Epidermal melanocyte (primary cell): ENCODE results near the gene DUSP2.

Experiments used
- DNase-seq: peaks from one replicate; pipeline ENCODE4 v3.0.0; 2011; ENCODE audit warnings: low spot score; ENCODE audit not compliant: insufficient read length

DUSP2 gene

DNA sequence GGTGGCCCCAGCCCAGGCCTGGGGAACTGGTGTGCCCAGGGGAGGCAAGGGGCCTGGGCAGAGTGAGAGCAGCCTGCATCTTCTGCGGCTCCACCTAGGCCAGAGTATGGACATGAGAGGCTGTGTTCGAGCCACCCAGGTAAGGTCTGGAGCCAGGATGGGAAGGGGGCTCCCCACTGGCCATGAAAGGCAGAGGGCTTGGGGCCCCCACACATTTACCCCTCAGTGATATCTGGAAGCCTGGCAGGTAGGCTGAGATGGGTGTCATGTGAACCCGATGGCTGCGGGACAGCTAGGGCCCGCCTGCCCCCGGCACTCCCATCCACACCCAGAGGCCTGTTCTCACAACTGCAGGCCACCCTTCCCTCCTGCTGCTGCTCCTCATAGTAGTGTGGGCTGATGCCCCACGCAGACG, 42.0 kb downstream of the DUSP2 start:
- DNase-seq, result no peak

DNA sequence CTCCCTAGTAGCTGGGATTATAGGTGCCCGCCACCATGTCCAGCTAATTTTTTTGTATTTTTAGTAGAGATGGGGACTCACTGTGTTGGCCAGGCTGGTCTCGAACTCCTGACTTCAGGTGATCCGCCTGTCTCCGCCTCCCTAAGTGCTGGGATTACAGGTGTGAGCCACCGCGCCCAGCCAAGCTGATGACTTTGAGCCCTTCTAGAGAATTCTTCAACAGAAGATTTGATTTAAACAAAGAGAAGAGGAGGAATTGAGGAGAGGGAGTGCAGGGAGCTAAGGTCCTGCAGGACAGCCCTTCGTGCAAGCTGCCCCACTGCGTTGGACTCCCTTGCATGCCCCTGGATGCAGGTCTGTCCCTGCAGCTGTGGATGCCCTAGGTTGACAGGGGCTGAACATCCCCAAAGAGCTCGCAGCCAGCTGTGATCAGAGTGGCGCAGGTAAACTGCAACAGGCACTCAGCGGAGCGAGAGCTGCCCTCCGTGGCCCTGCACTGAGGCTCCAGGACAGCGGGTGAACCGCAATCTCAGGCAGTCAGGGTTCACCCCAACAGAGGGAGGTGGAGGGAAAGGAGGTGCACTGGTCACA, 42.5 kb downstream of the DUSP2 start:
- no peak for DNase-seq

DNA sequence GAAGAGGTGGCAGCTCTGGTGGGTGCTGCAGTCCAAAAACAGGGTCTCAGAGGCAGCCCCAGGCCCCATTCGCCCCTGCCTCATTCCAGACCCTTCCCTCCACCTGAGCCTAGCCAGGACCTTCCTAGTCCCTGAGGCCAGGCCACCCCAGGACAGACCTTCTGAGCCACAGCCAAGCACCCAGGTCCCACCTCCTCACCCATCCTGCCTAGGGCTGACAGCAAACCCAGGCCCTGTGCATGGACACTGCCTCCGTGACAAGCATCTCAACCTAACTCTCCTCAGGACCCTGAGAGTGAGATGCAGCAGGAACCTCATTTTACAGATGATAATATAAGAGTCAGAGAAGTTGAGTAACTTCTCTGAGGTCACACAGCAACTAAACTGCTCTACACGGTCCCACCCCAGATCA, 44.3 kb downstream of the DUSP2 start:
- DNase-seq, result no peak

DNA sequence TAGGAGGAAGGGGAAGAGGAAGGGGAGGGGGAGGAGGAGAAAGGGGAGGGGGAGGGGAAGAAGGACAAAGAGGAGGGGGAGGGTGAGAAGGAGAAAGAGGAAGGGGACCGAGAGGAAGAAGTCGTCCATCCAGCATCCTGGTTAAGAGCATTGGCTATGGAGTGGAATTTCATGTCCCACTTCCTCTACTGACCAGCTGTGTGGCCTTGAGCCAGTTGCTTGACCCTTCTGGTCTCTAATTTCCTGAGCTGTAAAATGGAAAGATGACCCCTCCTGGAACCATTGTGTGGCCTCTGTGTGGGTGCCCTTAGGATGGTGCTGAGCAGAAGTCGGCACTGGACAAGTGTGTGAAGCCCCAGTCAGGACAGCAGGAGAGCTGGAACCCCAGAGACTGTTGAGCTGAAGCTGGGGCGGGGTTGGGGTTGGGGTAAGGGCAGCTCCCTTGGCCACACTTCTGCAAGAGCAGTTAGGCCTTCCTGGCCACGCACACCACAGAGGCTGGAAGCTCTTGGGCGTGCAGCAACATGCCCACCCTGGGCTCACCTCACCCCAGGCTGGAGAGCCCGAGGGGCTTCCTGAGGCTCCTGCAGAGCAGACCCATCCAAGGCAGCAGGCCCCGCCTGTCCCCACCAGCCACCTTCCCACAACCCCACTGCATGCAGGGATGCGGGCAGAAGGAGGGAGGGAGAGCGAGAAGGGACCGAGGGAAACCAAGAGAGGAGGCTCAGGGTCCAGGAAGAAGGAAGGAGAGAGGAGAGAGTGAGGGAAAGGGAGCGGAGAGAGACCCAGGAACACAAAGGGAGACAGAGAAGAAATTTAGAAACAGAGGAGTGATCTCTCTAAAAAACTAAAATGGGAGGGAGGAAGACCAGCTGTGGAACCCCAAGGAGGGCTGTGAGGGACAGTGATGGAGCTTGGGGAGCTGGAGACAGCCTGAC, 45.1 kb downstream of the DUSP2 start:
- DNase-seq, result no peak

DNA sequence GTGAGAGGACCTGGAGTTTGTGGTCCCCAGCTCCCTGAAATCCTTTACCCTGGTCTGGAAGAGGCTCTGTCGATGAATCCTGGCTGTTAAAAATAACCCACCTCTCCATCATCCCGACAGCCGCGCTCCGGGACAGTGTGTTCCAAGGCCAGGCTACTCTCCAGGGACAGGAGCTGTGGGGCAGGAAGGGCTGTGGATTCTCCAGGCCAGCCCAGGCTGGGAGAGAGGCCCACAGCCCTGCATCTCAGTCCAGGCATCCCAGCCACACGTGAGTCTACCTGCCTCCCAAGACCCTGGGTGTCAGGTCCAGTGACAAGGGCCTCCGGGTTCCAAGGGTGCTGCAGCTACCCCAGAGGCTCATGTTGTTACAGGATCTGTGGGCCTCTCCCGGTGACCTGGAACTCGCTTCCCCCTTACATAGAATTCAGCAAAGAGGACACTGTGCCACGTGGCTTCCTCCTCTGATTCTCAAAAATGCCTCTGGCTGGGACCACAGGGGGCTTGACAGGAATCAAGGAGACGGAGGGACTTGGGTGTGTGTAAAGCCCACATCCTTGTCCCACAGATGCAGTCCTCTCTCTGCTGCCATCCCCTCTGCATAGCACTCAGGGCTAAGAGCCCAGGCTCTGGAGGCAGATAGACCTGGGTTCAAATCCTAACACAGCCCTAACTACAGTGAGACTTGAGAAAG, 46.2 kb downstream of the DUSP2 start:
- no peak for DNase-seq

DNA sequence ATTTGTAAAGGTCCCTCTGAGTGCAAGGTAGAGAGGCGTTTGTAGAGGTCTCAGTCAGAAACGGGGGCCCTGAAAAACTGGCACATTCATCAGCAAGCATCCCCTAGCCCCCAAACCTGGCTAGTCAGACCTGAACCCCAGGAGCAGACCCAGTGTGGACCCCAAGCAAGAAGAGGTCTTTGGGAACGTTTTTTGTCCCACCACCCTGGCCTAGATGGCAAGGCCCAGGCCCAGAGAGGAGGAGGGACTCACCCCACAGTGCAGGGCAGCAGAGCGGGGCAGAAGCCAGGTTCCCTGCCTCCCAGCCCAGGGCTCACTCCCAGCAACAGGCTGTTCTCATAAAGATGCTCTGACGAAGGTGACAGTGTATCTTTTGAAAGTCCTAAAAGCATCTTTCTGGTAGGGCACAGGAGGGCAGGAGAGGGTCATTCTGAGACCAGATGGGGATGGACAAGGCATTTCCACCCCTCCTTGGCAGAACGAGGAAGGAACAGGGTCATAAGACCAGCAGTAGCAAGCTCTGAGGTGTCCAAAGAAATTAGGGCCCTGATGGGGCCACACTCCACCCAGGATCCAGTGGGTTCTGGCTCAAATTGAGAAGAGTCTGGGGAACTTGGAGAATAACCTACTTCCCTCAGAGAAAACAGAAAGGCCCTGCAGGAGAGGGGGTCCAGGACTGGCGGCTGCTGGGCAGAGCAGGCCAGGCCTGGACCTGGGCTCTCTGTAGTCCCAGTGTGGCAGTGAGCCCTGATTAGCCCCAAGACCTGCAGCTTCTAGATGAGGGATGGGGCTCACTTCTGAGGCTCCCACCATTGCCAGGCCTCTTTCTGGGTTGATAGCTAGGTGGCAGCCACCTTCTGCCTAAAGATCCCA, 47.1 kb downstream of the DUSP2 start:
- no peak for DNase-seq

DNA sequence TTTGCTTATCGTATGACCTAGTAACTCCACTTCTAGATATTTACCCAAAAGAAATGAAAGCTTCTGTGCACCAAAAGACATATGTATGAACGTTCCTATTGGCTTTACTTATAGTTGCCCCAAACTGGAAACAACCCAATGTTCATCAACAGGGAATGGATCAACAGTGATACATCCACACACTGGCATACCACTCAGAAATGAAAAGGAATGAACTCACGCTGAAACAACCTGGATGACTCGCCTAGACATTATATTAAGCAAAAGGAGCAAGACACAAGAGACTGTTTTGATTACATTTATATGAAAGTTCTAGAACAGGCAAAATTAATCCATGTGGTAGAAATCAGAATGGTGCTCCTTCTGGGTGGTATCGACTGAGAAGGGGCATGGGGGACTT, 47.8 kb downstream of the DUSP2 start:
- no peak for DNase-seq

DNA sequence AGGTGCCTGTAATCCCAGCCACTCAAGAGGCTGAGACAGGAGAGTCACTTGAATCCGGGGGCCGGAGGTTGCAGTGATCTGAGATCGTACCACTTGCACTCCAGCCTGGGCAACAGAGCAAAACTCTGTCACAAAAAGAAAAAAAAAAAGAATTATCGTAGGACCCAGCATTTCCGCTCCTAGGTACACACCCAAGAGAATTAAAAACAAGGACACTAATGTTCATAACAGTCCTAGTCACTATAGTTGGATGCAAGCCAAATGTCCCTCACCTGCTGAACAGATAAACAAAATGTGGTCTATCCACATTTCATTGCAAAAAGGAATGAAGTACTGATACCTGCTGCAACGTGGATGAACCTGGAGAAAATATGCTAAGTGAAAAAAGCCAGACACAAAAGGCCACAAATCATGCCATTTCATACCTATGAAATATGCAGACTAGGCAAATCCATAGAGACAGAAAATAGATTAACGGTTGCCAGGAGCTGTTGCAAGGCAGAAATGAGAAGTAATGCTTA, 50.1 kb downstream of the DUSP2 start:
- no peak for DNase-seq

DNA sequence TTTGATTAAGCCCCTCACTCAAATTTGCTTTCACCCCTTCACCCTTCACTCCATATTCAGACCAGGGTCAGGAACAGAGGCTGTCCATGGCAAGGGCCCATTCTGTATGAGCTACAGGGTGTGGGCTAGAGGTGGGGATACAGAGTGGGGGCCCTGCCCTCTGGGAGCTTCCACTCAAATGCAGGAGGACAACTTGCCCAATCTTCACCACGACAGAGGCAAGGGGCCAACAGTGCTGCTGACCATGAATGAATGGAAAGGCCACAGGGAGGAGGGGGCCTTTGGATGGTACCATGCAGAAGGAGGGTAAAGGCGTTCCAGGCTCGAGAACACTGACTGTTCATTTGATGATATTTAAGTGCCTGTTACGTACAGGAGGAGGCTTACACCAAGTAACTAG, 51.7 kb downstream of the DUSP2 start:
- no peak for DNase-seq
